SK-N-MC (cell line): ENCODE data around the gene SFRP4.

Experiments
- EZH2 ChIP-seq: fragments of 200-600 bp; sonication (generic); IDR thresholded peaks from one replicate; pipeline ENCODE4 v1.6.1; 2017; ENCODE audit warnings: antibody characterized with exemption
- POLR2AphosphoS5 ChIP-seq: IDR thresholded peaks from 2 replicates; pipeline ENCODE4 v1.6.1; 2012; ENCODE audit warnings: mild to moderate bottlenecking, low read depth, low read length, borderline replicate concordance

DNA sequence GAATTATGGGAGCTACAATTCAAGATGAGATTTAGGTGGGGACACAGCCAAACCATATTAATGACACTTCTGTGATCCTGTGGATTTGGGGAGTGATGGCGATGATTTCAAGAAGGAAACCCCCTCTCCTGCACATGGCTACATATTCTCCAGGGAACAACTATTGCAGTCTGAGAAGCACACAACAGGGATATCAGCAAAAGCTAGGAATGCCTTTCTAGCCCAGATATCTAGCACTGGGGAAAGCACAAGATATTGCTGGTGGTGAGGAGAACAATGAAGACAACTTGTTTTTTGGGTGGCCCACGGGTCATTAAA, 28.1 kb upstream of the SFRP4 start:
- TF ChIP-seq POLR2AphosphoS5 (no peak), EZH2 (no peak)
